Measurements from ENCODE around the gene KCNJ6. TPM values are rescaled to one million over a fixed set of nuclear protein-coding genes. Genes with fewer than 3 reads are reported as not detected.

Gene KCNJ6
- total and polyA plus RNA-seq, 7 donors = under 0.01 to 0.01 TPM; not detected in 5

- Histone ChIP-seq H3K27me3 (ENCODE audit: insufficient read depth in 3 of 3, low read length in 2 of 3) (peaks cover 4 to 58% (median 18%) of the 10 kb centered on the region in 3 donors), H3K36me3 (ENCODE audit: insufficient read depth in 1 of 2, low read depth in 1 of 2) (no peaks in the 10 kb centered on the region), H3K4me1 (peaks cover 9% of the 10 kb centered on the region), H3K27ac (no peak overlapping the region), H3K9me3 (no peaks in the 10 kb centered on the region), H3K4me3 (no peak overlapping the region)
- intact Hi-C loops (cut with DNase I) = no loop called here
- TF ChIP-seq CTCF (IDR thresholded peaks at IDR 0.05) = no peak
- ATAC-seq (no peak), DNase-seq (no peak)
These were observed 3.6 kb downstream of the KCNJ6 start for GRCh38 chr21:37912616-37913015.

- ATAC-seq (no peak), DNase-seq (no peak)
- Histone ChIP-seq H3K4me1 (no peaks in the 10 kb centered on the region), H3K36me3 (ENCODE audit: insufficient read depth in 1 of 2, low read depth in 1 of 2) (no peaks in the 10 kb centered on the region), H3K27me3 (ENCODE audit: insufficient read depth in 3 of 3, low read length in 2 of 3) (peaks cover 3 to 32% (median 8%) of the 10 kb centered on the region in 3 donors), H3K4me3 (no peak overlapping the region), H3K9me3 (no peaks in the 10 kb centered on the region), H3K27ac (no peak overlapping the region)
- 79 to 85% (median 80%) methylated on average over 6 of the region's 6 CpGs for WGBS, 3 donors
- intact Hi-C loops (cut with DNase I) = no loop called here
- TF ChIP-seq CTCF (IDR thresholded peaks at IDR 0.05) = no peak
These were observed 6.3 kb downstream of the KCNJ6 start for GRCh38 chr21:37909936-37910335.

DNA sequence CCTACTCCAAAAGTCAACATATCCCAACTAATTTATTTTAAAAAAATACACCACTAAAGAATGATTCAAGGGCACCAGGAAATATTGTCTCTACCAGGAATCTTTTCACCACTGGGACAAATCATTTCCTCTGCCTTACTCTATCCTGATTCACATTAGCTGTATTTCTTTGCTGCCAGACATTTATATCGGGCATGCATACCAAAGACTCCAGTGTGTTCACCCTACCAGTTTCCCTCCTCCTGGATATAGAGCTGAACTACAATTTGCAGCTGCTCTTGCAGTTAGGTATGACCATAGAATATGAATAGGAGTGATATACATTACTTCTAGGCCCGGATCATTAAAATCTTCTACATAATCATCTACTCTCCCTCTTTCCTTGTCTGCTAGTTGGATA, 7.6 kb downstream of the KCNJ6 start:
- 68 to 76% (median 75%) methylated on average over 2 of the region's 2 CpGs for WGBS, 3 donors
- Histone ChIP-seq H3K4me1 (no peaks in the 10 kb centered on the region), H3K4me3 (no peak overlapping the region), H3K36me3 (ENCODE audit: insufficient read depth in 1 of 2, low read depth in 1 of 2) (no peaks in the 10 kb centered on the region), H3K9me3 (no peaks in the 10 kb centered on the region), H3K27me3 (ENCODE audit: insufficient read depth in 3 of 3, low read length in 2 of 3) (peaks cover under 1 to 21% (median 8%) of the 10 kb centered on the region in 3 donors), H3K27ac (no peak overlapping the region)
- intact Hi-C loops (cut with DNase I) = no loop called here
- no peak for TF ChIP-seq CTCF (IDR thresholded peaks at IDR 0.05)
- ATAC-seq = no peak
- no peak for DNase-seq

DNA sequence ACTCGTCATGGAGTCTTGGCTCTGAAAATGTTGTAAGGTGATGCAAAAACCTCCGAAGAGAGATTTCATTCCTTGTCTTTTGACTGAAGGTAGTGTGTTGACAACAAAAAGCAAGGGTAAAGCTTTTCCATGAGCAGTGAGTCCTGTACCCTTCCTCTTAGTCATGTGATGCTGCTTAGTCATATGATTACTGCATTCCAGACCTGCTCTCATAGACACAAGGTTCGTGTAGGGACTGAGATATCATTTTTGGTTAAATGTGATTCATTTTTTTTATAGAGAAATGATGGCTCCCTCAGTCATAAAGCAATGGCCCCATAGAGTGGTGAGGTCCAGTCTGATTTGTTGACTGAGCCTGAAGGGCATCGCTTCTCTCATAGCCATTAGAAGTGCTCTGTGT, 9.2 kb downstream of the KCNJ6 start:
- no peak overlapping the region for H3K4me3 ChIP-seq
- 60 to 62% (median 60%) methylated on average over 4 of the region's 4 CpGs for WGBS, 3 donors
- no peak overlapping the region for H3K27ac ChIP-seq
- intact Hi-C loops (cut with DNase I) = no loop called here
- no peak for TF ChIP-seq CTCF (IDR thresholded peaks at IDR 0.05)
- no peak for DNase-seq
- no peaks in the 10 kb centered on the region for H3K4me1 ChIP-seq
- no peaks in the 10 kb centered on the region for H3K36me3 ChIP-seq (ENCODE audit: insufficient read depth in 1 of 2, low read depth in 1 of 2)
- ATAC-seq = no peak
- H3K9me3 ChIP-seq = no peaks in the 10 kb centered on the region
- H3K27me3 ChIP-seq (ENCODE audit: insufficient read depth in 3 of 3, low read length in 2 of 3) = peaks cover 0 to 8% (median 7%) of the 10 kb centered on the region in 3 donors

DNA sequence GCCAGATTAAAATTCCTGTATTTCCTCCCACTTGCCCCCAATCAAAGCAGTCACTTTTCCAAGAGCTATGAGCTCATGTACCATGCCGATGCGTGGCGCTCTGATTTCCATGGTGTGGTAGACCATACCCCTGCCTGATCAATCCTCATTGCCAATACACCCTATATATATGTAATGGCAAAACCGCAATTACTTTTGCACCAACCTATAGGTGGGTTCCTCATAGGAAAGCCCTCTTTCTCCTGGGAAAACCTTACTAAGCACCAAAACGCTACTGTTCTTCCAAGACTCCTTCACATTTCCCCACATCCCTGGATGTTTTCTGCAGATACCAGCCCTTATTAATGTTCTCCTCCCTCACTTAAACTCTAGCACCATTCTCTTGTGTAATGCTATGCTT, 11.0 kb downstream of the KCNJ6 start:
- no peak overlapping the region for H3K27ac ChIP-seq
- no peak for TF ChIP-seq CTCF (IDR thresholded peaks at IDR 0.05)
- no peak for ATAC-seq
- H3K4me1 ChIP-seq = no peaks in the 10 kb centered on the region
- H3K4me3 ChIP-seq = no peak overlapping the region
- no peak for DNase-seq
- H3K27me3 ChIP-seq (ENCODE audit: insufficient read depth in 3 of 3, low read length in 2 of 3) = peaks cover 0 to 8% (median 3%) of the 10 kb centered on the region in 3 donors
- 80 to 92% (median 81%) methylated on average over 5 of the region's 5 CpGs for WGBS, 3 donors
- intact Hi-C loops (cut with DNase I) = no loop called here
- H3K9me3 ChIP-seq = no peaks in the 10 kb centered on the region
- H3K36me3 ChIP-seq (ENCODE audit: insufficient read depth in 1 of 2, low read depth in 1 of 2) = no peaks in the 10 kb centered on the region
